Naive thymus-derived CD4-positive, alpha-beta T cell (primary cell): Measurements from ENCODE around the gene ITGB5. TPM values are rescaled to one million over a fixed set of nuclear protein-coding genes. Genes with fewer than 3 reads are reported as not detected.
A peak's percentile ranks its signal among the peaks of the same experiment; 100 is the strongest.

ENCODE experiments used
- ATAC-seq: fragments of 150-1000 bp; cut with Tn5 transposase; 2 replicates; pipeline ENCODE4 v1.10.0; 2021; ENCODE audit warnings: mild to moderate bottlenecking, moderate library complexity
- CTCF ChIA-PET: fragments of 350-600 bp; sonication (Branson Sonifier 250); formaldehyde crosslinking; loops from one replicate; lab custom pipeline; 2021; ENCODE audit warnings: antibody characterized with exemption; lab: Charles Lee
- POLR2A ChIA-PET: fragments of 350-600 bp; sonication (Branson Sonifier 250); formaldehyde crosslinking; loops from one replicate; lab custom pipeline; 2021; ENCODE audit warnings: antibody characterized with exemption, inconsistent platforms; lab: Charles Lee
- DNase-seq, 9 donors: peaks; one replicate each; pipeline versions ENCODE4 v3.0.0 to v3.0.0-alpha.2; 2020 to 2022; ENCODE audit warnings: mixed read lengths in 1 of 9
- H3K27ac ChIP-seq: one replicate; pipeline ENCODE4 v1.7.0; 2013; ENCODE audit warnings: mild to moderate bottlenecking, low read depth, low read length, moderate library complexity
- H3K27me3 ChIP-seq, 2 donors: one replicate each; pipeline ENCODE4 v1.7.0; 2013; ENCODE audit warnings: low read length in 2 of 2, mild to moderate bottlenecking in 2 of 2, moderate library complexity in 2 of 2; ENCODE audit not compliant: control insufficient read depth in 2 of 2, insufficient read depth in 2 of 2
- H3K36me3 ChIP-seq, 3 experiments: 1 replicate in 2 of 3; 2 replicates in 1 of 3; pipeline ENCODE4 v1.7.0; 2013; ENCODE audit warnings: low read length in 3 of 3, mild to moderate bottlenecking in 3 of 3, moderate library complexity in 1 of 3; ENCODE audit not compliant: insufficient read depth in 3 of 3, control insufficient read depth in 2 of 3
- H3K4me1 ChIP-seq, 2 donors: one replicate each; pipeline ENCODE4 v1.7.0; 2013; ENCODE audit warnings: low read length in 2 of 2, mild to moderate bottlenecking in 2 of 2, moderate library complexity in 1 of 2; ENCODE audit not compliant: control insufficient read depth in 2 of 2, insufficient read depth in 2 of 2
- H3K4me3 ChIP-seq: 2 replicates; pipeline ENCODE4 v1.7.0; 2013; ENCODE audit warnings: mild to moderate bottlenecking, low read length
- H3K9me3 ChIP-seq, 3 experiments: 1 replicate in 2 of 3; 2 replicates in 1 of 3; pipeline ENCODE4 v1.7.0; 2013; ENCODE audit warnings: low read length in 3 of 3; ENCODE audit not compliant: control insufficient read depth in 2 of 3
- H3K27ac Mint-ChIP-seq, 9 donors: one replicate each; pipeline ENCODE4 v1.8.0; 2020 to 2022; ENCODE audit warnings: mixed read lengths in 9 of 9, mild to moderate bottlenecking in 8 of 9, moderate library complexity in 5 of 9, inconsistent platforms in 2 of 9
- H3K27me3 Mint-ChIP-seq, 5 donors: one replicate each; pipeline ENCODE4 v1.8.0; 2021 to 2022; ENCODE audit warnings: mixed read lengths in 5 of 5, mild to moderate bottlenecking in 1 of 5
- H3K36me3 Mint-ChIP-seq, 5 donors: one replicate each; pipeline ENCODE4 v1.8.0; 2020 to 2022; ENCODE audit warnings: mixed read lengths in 5 of 5, mild to moderate bottlenecking in 3 of 5, inconsistent platforms in 1 of 5
- H3K4me1 Mint-ChIP-seq, 7 donors: one replicate each; pipeline ENCODE4 v1.8.0; 2020 to 2022; ENCODE audit warnings: mixed read lengths in 7 of 7, mild to moderate bottlenecking in 3 of 7, inconsistent platforms in 1 of 7
- H3K4me3 Mint-ChIP-seq, 10 donors: one replicate each; pipeline ENCODE4 v1.8.0; 2020 to 2022; ENCODE audit warnings: mild to moderate bottlenecking in 10 of 10, mixed read lengths in 10 of 10, moderate library complexity in 6 of 10, inconsistent platforms in 2 of 10
- H3K9me3 Mint-ChIP-seq, 11 donors: one replicate each; pipeline ENCODE4 v1.8.0; 2020 to 2022; ENCODE audit warnings: mixed read lengths in 11 of 11, mild to moderate bottlenecking in 4 of 11, inconsistent platforms in 1 of 11, moderate library complexity in 1 of 11
- intact Hi-C, 2 donors: fragments of 100-400 bp; cut with micrococcal nuclease; formaldehyde crosslinking; loops; one replicate each; pipeline ENCODE4 v1.15.1; 2023
- polyA plus RNA-seq, 2 donors: library from polyadenylated mRNA; unstranded; fragments of 300-500 nt; fragmentation: Illumina TruSeq; gene quantifications; one replicate each; pipeline ENCODE4 v1.2.3, GENCODE V29; 2021
- total RNA-seq, 6 experiments: library from RNA in 5 of 6; stranded (reverse) in 5 of 6; gene quantifications; 1 replicate in 5 of 6; 2 replicates in 1 of 6; pipeline ENCODE4 v1.2.3 and lab custom pipeline; 2021 to 2026

The ITGB5 gene
- total and polyA plus RNA-seq, 7 experiments from 2014 or later = 0.29 to 3.5 (median 2.1) TPM; not detected in 2

GRCh38 chr3:124881976-124882697, 5.0 kb downstream of the ITGB5 start:
- Histone ChIP-seq H3K4me3 (no peak overlapping the region), H3K9me3 (no peaks in the 10 kb centered on the region), H3K36me3 (no peaks in the 10 kb centered on the region), H3K4me1 (peaks cover 0 to 4% of the 10 kb centered on the region in 2 donors), H3K27ac (no peak overlapping the region), H3K27me3 (no peaks in the 10 kb centered on the region)
- DNase-seq (no peak), ATAC-seq (no peak)
- ChIA-PET POLR2A (no interaction called here), CTCF (interaction anchor here (1.0 kb wide), 1 partner anchor 101 kb away, joined by 3 read pairs; no protein-coding TSS in a partner anchor)
- peaks cover 0 to 2% (median 0%) of the 10 kb centered on the region in 11 donors for H3K9me3 Mint-ChIP-seq
- H3K4me1 Mint-ChIP-seq = peaks cover 11 to 17% (median 14%) of the 10 kb centered on the region in 7 donors
- intact Hi-C loops = no loop called here
- no peak overlapping the region for H3K27ac Mint-ChIP-seq
- H3K4me3 Mint-ChIP-seq = no peak overlapping the region
- H3K27me3 Mint-ChIP-seq = peaks cover 32 to 47% (median 40%) of the 10 kb centered on the region in 5 donors
- peaks cover 0 to 5% (median 0%) of the 10 kb centered on the region in 5 donors for H3K36me3 Mint-ChIP-seq

- Histone ChIP-seq H3K4me3 (no peak overlapping the region), H3K9me3 (no peaks in the 10 kb centered on the region), H3K27me3 (no peaks in the 10 kb centered on the region), H3K36me3 (no peaks in the 10 kb centered on the region), H3K4me1 (peaks cover 0 to 4% of the 10 kb centered on the region in 2 donors), H3K27ac (no peak overlapping the region)
- intact Hi-C loops = no loop called here
- ChIA-PET CTCF (no interaction called here), POLR2A (no interaction called here)
- Mint-ChIP-seq H3K4me3 (peak overlapping the region in 1 of 10 donors; percentile 22), H3K9me3 (no peaks in the 10 kb centered on the region), H3K27me3 (peaks cover 14 to 47% (median 23%) of the 10 kb centered on the region in 5 donors), H3K4me1 (peaks cover 10 to 12% (median 11%) of the 10 kb centered on the region in 7 donors), H3K27ac (no peak overlapping the region), H3K36me3 (peaks cover 0 to 5% (median 0%) of the 10 kb centered on the region in 5 donors)
- DNase-seq = no peak
- ATAC-seq = no peak
These were observed 7.9 kb downstream of the ITGB5 start for GRCh38 chr3:124879337-124879680.

GRCh38 chr3:124878561-124879336, 8.4 kb downstream of the ITGB5 start:
- intact Hi-C loops = no loop called here
- no peaks in the 10 kb centered on the region for H3K9me3 Mint-ChIP-seq
- H3K27ac ChIP-seq = no peak overlapping the region
- ChIA-PET CTCF (no interaction called here), POLR2A (no interaction called here)
- H3K27ac Mint-ChIP-seq = peak overlapping the region in 1 of 9 donors; percentile 4
- H3K4me3 ChIP-seq = no peak overlapping the region
- no peak for DNase-seq
- peaks cover 0 to 5% (median 0%) of the 10 kb centered on the region in 5 donors for H3K36me3 Mint-ChIP-seq
- peaks cover 10 to 12% (median 11%) of the 10 kb centered on the region in 7 donors for H3K4me1 Mint-ChIP-seq
- no peaks in the 10 kb centered on the region for H3K27me3 ChIP-seq
- peak overlapping the region in 1 of 10 donors; percentile 22 for H3K4me3 Mint-ChIP-seq
- peaks cover 10 to 45% (median 18%) of the 10 kb centered on the region in 5 donors for H3K27me3 Mint-ChIP-seq
- H3K9me3 ChIP-seq = no peaks in the 10 kb centered on the region
- no peaks in the 10 kb centered on the region for H3K36me3 ChIP-seq
- H3K4me1 ChIP-seq = peaks cover 0 to 4% of the 10 kb centered on the region in 2 donors
- peak; percentile 66 for ATAC-seq

GRCh38 chr3:124877674-124878073, 9.5 kb downstream of the ITGB5 start:
- CTCF ChIA-PET = no interaction called here
- Histone ChIP-seq H3K4me3 (no peak overlapping the region), H3K9me3 (no peaks in the 10 kb centered on the region), H3K36me3 (no peaks in the 10 kb centered on the region), H3K4me1 (peaks cover 0 to 4% of the 10 kb centered on the region in 2 donors), H3K27me3 (no peaks in the 10 kb centered on the region), H3K27ac (no peak overlapping the region)
- POLR2A ChIA-PET = no interaction called here
- ATAC-seq (no peak), DNase-seq (no peak)
- Mint-ChIP-seq H3K27me3 (peaks cover 10 to 42% (median 16%) of the 10 kb centered on the region in 5 donors), H3K9me3 (no peaks in the 10 kb centered on the region), H3K27ac (no peak overlapping the region), H3K4me1 (peaks cover 10 to 12% (median 11%) of the 10 kb centered on the region in 7 donors), H3K36me3 (peaks cover 0 to 5% (median 0%) of the 10 kb centered on the region in 5 donors), H3K4me3 (no peak overlapping the region)
- intact Hi-C loops = no loop called here

GRCh38 chr3:124876401-124876878, 10.7 kb downstream of the ITGB5 start:
- H3K27ac Mint-ChIP-seq = no peak overlapping the region
- H3K4me3 ChIP-seq = no peak overlapping the region
- DNase-seq = no peak
- no peaks in the 10 kb centered on the region for H3K27me3 ChIP-seq
- CTCF ChIA-PET = interaction anchor here (0.7 to 1.1 kb wide), 2 partner anchors 13 to 116 kb away, joined by 3 to 4 read pairs; no protein-coding TSS in a partner anchor
- no peak overlapping the region for H3K4me3 Mint-ChIP-seq
- intact Hi-C loops = no loop called here
- POLR2A ChIA-PET = no interaction called here
- H3K9me3 ChIP-seq = no peaks in the 10 kb centered on the region
- no peak overlapping the region for H3K27ac ChIP-seq
- H3K27me3 Mint-ChIP-seq = peaks cover 4 to 41% (median 8%) of the 10 kb centered on the region in 5 donors
- peaks cover 0 to 4% of the 10 kb centered on the region in 2 donors for H3K4me1 ChIP-seq
- no peak for ATAC-seq
- peaks cover 10 to 12% (median 11%) of the 10 kb centered on the region in 7 donors for H3K4me1 Mint-ChIP-seq
- H3K36me3 ChIP-seq = no peaks in the 10 kb centered on the region
- H3K9me3 Mint-ChIP-seq = no peaks in the 10 kb centered on the region
- no peaks in the 10 kb centered on the region for H3K36me3 Mint-ChIP-seq

- intact Hi-C loops = no loop called here
- DNase-seq = no peak
- Histone ChIP-seq H3K27me3 (no peaks in the 10 kb centered on the region), H3K4me1 (no peaks in the 10 kb centered on the region), H3K9me3 (no peaks in the 10 kb centered on the region), H3K27ac (no peak overlapping the region), H3K36me3 (no peaks in the 10 kb centered on the region), H3K4me3 (no peak overlapping the region)
- Mint-ChIP-seq H3K9me3 (no peaks in the 10 kb centered on the region), H3K4me1 (peaks cover 0 to 5% (median 0%) of the 10 kb centered on the region in 7 donors), H3K36me3 (no peaks in the 10 kb centered on the region), H3K4me3 (no peak overlapping the region), H3K27me3 (peaks cover 2 to 41% (median 12%) of the 10 kb centered on the region in 5 donors), H3K27ac (no peak overlapping the region)
- POLR2A ChIA-PET = no interaction called here
- no peak for ATAC-seq
- CTCF ChIA-PET = no interaction called here
These were observed 13.9 kb downstream of the ITGB5 start for GRCh38 chr3:124873226-124873625.
